Measurements from ENCODE around the gene SF3B1.
"Not testable (repeated sequence)": the region's sequence is repeated elsewhere in the genome, so short reads cannot be mapped to it uniquely, and the experiment has no call there.

Gene SF3B1

DNA sequence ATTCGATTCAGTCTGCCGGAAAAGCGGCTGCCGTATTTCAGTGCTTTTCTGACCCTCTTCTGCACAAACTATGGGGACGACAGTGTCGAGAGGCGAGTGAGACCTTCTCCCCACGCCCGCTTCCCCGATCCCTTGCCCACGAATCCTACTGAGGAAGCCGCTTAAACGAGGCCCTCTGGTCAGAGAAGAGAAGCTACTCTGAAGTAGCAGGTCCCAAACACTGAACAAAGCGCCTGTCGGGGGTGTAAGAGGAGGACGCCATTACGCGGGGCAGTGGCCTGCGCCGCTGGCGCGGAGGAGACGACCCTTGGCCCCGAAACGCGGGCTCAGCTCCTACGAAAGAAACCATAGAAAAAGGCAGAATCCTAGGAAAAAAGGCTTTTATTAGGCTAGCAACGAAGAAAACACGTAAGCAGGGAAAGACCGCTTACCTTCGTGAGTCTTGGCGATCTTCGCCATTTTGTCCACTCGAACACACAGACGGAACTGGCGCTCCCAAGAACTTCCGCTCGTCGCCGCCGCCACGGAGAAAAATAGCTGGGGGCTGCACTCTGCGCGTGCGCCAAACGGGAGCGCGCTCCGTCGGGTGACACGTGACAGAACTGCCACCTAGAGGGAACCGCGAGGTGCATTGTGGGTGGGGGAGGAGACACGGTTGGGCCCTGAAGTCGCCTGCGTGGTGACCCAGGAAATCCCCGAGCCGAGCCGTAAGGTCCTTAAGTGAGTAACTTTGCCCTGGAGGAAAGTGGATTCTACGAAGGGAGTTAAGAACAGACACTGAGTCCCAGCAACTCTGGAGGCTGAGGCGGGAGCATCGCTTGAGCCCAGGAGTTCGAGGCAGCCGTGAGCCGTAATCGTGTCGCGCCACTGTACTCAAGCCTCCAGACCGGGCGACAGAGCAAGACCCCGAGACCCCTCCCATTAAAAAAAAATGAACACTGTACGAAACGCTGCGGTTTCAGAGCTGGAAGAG lies at the start of gene SF3B1:
Gene SF3B1 (minus strand): TSS at position 488 of the 973 bp plus-strand sequence. CDS start 29 bp downstream, at position 459.
- DNase-seq (ENCODE audit: low read depth), result peak; percentile 99

- DNase-seq (ENCODE audit: low read depth), result not testable (repeated sequence)
These were observed 49.4 kb upstream of the SF3B1 start for GRCh38 chr2:197484248-197484647.

DNA sequence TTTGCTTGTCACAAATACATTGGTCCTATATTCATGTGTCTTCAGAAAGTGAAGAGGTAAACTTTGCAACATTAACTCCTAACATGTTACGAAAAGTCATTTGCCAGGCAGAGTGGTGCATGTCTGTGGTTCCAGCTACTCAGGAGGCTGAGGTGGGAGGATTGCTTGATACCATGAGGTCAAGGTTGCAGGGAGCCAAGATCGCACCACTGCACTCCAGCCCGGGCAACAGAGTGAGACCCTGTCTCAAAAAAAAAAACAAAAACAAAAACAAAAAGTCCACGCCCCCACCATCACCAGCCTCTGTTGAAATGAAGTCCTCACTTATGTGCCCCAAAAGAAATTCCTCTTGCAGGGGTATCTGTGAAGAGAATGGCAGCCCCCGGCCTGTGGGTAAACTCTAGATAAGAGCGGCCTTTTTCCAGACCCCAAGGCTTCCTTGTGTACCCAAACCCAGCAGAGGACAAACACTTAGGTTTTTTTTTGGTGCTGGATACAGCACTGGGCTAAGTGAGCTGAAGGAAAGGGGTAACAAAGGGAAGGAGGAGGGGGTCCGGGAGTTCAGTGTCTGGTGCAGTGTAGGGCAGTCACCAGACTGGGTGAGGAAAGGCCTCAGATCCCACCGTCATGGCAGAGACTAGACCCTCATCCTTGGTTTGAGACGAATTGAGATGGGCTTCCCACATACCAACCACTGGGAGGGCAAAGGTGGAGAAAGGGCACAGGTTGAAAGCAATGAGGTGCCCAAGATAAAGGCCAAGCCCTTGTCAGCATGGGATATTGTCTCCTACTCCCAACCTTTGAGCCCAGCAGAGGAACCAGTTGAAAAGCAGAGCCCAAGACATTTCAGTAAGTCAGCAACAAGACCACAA lies 45.6 kb upstream of the SF3B1 start:
- DNase-seq (ENCODE audit: low read depth), result no peak

- no peak for DNase-seq (ENCODE audit: low read depth)
These were observed 43.0 kb upstream of the SF3B1 start for GRCh38 chr2:197477797-197478196.

GRCh38 chr2:197472166-197472565 lies 37.3 kb upstream of the SF3B1 start:
- no peak for DNase-seq (ENCODE audit: low read depth)

GRCh38 chr2:197464175-197464574 lies 29.3 kb upstream of the SF3B1 start:
- peak; percentile 27 for DNase-seq (ENCODE audit: low read depth)

DNA sequence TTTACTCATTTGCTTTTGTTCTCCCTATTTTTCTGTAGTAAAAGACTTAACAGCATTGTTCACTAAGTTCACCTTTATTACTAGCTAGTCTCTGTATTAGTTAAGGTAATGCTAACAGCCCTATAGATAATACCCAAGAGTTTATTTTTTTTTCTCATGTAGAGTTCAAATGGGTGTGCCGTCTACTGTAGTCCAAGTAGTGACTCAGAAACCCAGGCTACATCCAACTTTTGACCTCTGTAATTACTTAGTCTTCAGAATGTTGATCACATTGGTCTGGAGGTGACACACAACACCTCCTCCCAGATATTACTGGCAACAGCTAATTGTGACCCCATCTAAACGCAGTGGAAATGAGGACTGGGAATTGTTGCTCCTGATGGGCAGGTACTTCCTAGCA lies 26.2 kb upstream of the SF3B1 start:
- DNase-seq (ENCODE audit: low read depth), result peak; percentile 11

GRCh38 chr2:197460649-197461048 lies 25.8 kb upstream of the SF3B1 start:
- DNase-seq (ENCODE audit: low read depth), result no peak

- no peak for DNase-seq (ENCODE audit: low read depth)
These were observed 20.6 kb upstream of the SF3B1 start for GRCh38 chr2:197455428-197455827.

DNA sequence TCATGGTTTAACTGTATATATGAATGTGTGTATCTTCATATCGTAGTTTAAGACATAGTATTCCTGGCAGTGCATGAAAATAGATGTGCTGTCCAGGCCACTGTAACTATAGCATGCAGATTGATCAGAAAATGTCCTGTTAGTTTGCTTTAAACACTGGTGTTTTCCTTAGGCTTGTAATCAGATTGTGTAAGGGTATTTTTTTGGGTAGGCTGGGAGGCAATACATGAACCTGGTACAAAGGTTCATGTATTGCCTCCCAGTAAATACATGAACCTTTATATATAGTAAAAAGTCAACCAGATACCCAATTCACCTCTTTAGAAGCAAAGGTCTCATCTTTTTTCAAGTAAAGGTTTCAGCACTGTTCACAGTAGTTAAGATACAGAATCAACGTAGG lies 20.1 kb upstream of the SF3B1 start:
- DNase-seq (ENCODE audit: low read depth), result no peak

DNA sequence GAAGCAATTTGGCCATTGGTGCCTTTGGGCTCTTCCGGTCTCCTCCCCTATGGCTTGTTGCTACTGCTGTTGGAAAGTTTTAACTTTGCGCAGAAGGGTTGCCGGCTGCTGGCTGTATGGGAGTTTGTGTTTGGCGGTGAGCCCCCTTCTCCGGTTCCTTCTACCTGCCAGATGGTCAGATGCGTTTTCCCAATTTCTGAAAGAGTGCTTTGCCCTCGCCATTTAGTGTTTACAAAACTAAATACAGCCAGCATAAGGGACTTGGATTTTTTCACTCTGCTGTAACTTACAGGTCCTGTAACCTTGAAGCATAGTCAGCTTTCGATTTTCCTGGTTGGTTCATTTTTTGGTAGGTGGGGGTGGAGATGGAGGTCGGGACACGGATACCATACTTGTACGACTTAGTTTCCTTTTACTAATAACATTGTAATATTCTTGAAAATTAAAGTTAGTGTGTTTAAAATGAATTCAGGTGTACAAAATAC lies 19.1 kb upstream of the SF3B1 start:
- peak; percentile 97 for DNase-seq (ENCODE audit: low read depth)

- peak; percentile 100 for DNase-seq (ENCODE audit: low read depth)
These were observed 18.5 kb upstream of the SF3B1 start, which contains the start of gene COQ10B for GRCh38 chr2:197453123-197453913. Gene COQ10B (plus strand): TSS chr2:197453552. CDS start chr2:197453561, 9 bp downstream.

DNA sequence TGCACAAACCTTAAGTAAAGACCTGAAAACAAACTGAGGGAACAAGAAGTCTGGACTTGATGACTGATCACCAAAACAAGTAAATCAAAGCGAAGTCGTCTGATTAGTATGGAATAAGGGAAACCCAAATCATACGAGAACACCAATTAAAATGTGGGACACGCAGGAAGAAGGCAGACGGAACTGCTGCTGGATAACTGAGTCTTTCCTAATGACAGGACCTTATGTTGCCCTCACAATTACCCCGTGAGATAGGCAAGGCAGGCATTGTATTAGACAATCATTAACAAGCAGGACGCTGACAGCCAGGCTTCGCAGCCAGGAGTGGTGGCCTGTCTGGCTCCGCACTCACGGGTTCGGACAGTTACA lies 17.9 kb upstream of the SF3B1 start:
- DNase-seq (ENCODE audit: low read depth), result no peak

DNA sequence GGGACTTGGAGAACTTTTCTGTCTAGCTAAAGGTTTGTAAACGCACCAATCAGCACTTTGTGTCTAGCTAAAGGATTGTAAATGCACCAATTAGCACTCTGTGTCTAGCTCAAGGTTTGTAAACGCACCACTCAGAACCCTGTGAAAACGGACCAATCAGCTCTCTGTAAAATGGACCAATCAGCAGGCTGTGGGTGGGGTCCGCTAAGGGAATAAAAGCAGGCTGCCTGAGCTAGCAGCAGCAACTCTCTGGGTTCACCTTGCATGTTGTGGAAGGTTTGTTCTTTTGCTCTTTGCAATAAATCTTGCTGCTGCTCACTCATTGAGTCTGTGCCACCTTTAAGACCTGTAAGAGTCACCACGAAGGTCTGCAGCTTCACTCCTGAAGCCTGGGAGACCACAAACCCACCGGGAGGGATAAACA lies 16.1 kb upstream of the SF3B1 start:
- peak; percentile 1 for DNase-seq (ENCODE audit: low read depth)

DNA sequence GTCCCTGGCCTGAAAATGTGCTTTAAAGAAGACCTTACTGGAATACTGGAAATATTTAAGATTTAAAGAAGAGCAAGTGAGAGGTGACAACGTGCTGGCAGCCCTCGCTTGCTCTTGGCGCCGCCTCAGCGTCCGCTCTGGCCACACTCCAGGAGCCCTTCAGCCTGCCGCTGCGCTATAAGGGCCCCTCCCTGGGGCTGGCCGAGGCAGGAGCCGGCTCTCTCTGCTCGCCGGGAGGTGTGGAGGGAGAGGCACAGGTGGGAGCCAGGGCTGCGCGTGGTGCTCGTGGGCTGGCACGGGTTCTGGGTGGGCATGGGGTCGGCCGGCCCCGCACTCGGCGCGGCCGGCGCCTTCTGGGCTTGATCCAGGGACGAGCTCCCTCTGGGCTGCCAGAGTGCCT lies 15.6 kb upstream of the SF3B1 start:
- no peak for DNase-seq (ENCODE audit: low read depth)

GRCh38 chr2:197446844-197447243 lies 12.0 kb upstream of the SF3B1 start:
- no peak for DNase-seq (ENCODE audit: low read depth)

DNA sequence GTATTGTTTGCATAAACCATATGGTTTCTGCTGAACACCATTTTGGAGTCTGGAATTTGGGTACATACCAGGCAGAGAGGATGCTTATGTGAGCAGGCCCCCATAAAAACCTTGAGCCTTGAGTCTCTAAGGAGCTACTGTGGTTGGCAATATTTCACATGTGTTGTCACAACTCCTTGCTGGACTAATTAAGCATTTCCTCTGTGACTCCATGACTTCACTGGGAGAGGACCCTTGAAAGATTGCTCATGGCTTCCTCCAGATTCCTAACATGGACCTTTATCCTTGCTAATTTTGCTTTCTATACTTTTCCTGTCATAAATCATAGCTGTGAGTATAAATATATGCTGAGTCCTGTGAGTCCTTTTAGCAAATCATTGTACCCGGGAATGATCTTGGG lies 10.9 kb upstream of the SF3B1 start:
- peak; percentile 63 for DNase-seq (ENCODE audit: low read depth)

- no peak for DNase-seq (ENCODE audit: low read depth)
These were observed 8.0 kb upstream of the SF3B1 start for GRCh38 chr2:197442857-197443256.

DNA sequence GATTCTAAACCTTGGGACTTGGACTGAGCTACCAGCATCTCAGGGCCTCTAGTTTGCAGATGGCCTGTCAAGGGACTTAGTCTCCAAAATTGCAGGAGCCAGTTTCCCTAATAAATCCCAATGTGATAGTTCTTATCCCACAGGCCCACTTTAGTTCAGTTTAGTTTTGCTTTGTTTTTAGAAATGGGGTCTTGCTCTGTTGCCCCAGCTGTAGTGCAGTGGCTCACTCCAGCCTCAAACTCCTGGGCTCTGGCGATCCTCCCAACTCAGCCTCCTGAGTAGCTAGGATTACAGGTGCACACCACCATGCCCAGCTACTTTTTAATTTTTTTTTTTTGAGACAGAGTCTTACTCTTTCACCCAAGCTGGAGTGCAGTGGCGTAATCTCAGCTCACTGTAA lies 2.6 kb upstream of the SF3B1 start:
- no peak for DNase-seq (ENCODE audit: low read depth)

DNA sequence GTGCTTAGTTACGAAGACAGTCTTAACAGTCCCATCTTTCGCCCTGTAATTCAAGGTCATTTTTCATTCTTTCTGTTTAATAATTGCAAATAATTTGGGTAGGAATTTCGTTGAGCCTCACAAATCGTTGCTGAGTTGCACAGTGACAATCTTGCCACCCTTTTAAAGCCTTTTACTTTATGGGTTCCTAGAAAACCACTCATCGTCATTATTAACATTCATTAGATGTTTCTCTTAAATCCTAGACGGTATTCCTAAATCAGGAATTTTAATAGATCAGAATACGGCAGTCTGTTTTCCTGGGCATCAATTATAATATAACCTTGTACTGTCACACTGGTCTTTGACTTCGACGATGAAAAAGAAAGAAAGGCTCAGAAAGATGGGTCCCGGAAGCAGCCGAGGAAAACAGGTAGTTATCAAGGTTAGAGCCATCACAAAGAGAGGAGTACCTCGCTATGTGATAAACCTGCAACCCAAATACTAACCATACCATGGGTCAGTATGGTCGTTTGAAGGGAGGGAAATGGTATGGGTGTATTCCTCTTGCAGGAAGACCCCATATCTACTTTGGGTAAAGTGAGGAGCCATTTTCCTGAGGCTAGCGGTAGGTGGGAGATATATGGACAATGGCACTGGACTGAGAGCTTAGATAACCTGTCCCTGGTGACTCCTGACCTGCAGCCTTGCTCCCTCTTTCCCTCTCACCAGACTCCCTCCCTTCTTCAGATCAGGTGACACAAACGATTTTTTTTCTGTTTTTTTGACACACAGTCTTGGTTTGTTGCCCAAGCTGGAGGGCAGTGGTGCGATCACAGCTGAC lies 981 bp upstream of the SF3B1 start:
- peak; percentile 34 for DNase-seq (ENCODE audit: low read depth)

All from EH (cell line).